Calu3 (cell line): ENCODE results near the gene MKI67. TPM values are rescaled to one million over a fixed set of nuclear protein-coding genes. Genes with fewer than 3 reads are reported as not detected.
A peak's percentile ranks its signal among the peaks of the same experiment; 100 is the strongest.

Source experiments
- BruUV-seq: library from RNA; stranded (reverse); fragments of 400-500 nt; replicated peaks from 2 replicates; lab custom pipeline; 2021; lab: Mats Ljungman, UMichigan
- CTCF ChIA-PET: fragments of 300-600 bp; sonication (Branson Sonifier 250); formaldehyde crosslinking; loops from one replicate; lab custom pipeline; 2022; ENCODE audit warnings: antibody characterized with exemption; lab: Charles Lee
- DNase-seq: peaks from one replicate; pipeline ENCODE4 v3.0.0; 2022
- H3K27ac Mint-ChIP-seq: one replicate; pipeline ENCODE4 v1.8.0; 2022; ENCODE audit warnings: mixed read lengths; ENCODE audit not compliant: unreplicated experiment
- H3K27me3 Mint-ChIP-seq: one replicate; pipeline ENCODE4 v1.8.0; 2022; ENCODE audit warnings: mixed read lengths; ENCODE audit not compliant: unreplicated experiment
- H3K36me3 Mint-ChIP-seq: one replicate; pipeline ENCODE4 v1.8.0; 2022; ENCODE audit warnings: mild to moderate bottlenecking, moderate library complexity, mixed read lengths; ENCODE audit not compliant: insufficient read depth, unreplicated experiment
- H3K4me1 Mint-ChIP-seq: one replicate; pipeline ENCODE4 v1.8.0; 2022; ENCODE audit warnings: mild to moderate bottlenecking, low read depth, mixed read lengths; ENCODE audit not compliant: unreplicated experiment
- H3K4me3 Mint-ChIP-seq: one replicate; pipeline ENCODE4 v1.8.0; 2022; ENCODE audit warnings: mild to moderate bottlenecking, low read depth, moderate library complexity, mixed read lengths; ENCODE audit not compliant: unreplicated experiment
- H3K9me3 Mint-ChIP-seq: one replicate; pipeline ENCODE4 v1.8.0; 2022; ENCODE audit warnings: low read depth, mixed read lengths; ENCODE audit not compliant: unreplicated experiment
- intact Hi-C: fragments of 100-400 bp; cut with micrococcal nuclease; formaldehyde crosslinking; loops from one replicate; pipeline ENCODE4 v1.10.0; 2022; ENCODE audit not compliant: unreplicated experiment
- total RNA-seq: library from RNA; stranded (reverse); gene quantifications from 2 replicates; pipeline ENCODE4 v1.2.3, GENCODE V29; 2022
- TF ChIP-seq, protein P1 (sequence below): fragments of 200-600 bp; IDR thresholded peaks from one replicate; pipeline ENCODE4 v1.8.0; 2022; ENCODE audit warnings: antibody characterized with exemption; ENCODE audit not compliant: unreplicated experiment

MKI67 gene
- total RNA-seq, 1 experiment from 2014 or later, result 87.8 TPM

DNA sequence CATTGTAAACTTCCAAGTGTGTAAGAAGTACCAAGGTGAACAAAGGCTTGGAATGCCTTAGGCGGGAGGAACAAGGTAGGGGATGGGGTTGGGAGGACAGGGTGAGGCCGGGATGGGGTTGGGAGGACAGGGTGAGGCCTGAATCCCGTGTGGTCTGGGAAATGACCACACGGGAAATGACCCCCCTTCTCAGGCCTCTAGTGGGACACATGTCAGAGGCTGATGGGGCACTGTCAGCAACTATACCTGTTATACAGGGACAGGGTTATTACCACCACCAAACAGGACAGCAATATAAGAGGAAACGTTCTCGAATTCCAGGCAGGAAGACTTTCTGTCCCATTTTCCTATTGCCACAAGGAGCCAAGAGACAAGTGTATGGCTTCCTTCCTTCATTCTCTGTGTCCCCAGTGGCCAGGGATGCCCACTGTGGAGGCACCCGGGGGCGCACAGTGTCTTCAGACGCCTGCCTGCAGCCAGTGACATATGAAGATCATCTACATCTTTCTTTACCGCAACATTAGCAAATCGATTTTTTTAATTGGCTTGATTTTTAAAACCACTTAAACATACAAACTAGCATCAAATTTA, 1.3 kb downstream of the MKI67 start:
- Mint-ChIP-seq H3K4me3 (peak overlapping the region; percentile 76), H3K27me3 (no peaks in the 10 kb centered on the region), H3K27ac (peak overlapping the region; percentile 60), H3K36me3 (peaks cover 46% of the 10 kb centered on the region), H3K4me1 (peaks cover 15% of the 10 kb centered on the region), H3K9me3 (no peaks in the 10 kb centered on the region)
- no peak for DNase-seq
- BruUV-seq, result TSS peak; percentile 33
- CTCF ChIA-PET, result no interaction called here
- intact Hi-C loops, result no loop called here
- TF ChIP-seq, protein P1, sequence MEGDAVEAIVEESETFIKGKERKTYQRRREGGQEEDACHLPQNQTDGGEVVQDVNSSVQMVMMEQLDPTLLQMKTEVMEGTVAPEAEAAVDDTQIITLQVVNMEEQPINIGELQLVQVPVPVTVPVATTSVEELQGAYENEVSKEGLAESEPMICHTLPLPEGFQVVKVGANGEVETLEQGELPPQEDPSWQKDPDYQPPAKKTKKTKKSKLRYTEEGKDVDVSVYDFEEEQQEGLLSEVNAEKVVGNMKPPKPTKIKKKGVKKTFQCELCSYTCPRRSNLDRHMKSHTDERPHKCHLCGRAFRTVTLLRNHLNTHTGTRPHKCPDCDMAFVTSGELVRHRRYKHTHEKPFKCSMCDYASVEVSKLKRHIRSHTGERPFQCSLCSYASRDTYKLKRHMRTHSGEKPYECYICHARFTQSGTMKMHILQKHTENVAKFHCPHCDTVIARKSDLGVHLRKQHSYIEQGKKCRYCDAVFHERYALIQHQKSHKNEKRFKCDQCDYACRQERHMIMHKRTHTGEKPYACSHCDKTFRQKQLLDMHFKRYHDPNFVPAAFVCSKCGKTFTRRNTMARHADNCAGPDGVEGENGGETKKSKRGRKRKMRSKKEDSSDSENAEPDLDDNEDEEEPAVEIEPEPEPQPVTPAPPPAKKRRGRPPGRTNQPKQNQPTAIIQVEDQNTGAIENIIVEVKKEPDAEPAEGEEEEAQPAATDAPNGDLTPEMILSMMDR, result no peak

DNA sequence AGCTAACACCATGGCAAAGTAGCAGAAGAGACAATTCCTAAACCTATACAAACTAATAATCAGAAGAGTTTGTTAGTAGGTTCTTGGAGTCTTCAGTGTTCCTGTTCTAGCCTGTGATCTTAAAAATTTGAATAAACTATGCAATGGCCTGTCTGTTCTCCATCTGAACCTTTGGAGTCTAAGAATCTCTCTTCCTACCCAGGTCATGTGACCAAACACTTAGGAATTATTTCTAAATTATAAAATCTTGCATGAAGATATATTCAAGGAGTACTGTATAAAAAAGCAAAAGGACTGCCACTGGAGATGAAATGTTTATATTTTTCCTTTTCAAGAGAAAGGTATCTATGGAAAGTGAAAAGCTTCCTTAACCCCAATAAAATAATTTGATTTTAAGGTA, 2.4 kb downstream of the MKI67 start:
- BruUV-seq, result no TSS peak
- TF ChIP-seq, protein P1, result no peak
- Mint-ChIP-seq H3K4me1 (peaks cover 9% of the 10 kb centered on the region), H3K36me3 (peaks cover 46% of the 10 kb centered on the region), H3K9me3 (no peaks in the 10 kb centered on the region), H3K27ac (no peak overlapping the region), H3K27me3 (no peaks in the 10 kb centered on the region), H3K4me3 (peak overlapping the region; percentile 76)
- intact Hi-C loops, result no loop called here
- CTCF ChIA-PET, result no interaction called here
- no peak for DNase-seq

DNA sequence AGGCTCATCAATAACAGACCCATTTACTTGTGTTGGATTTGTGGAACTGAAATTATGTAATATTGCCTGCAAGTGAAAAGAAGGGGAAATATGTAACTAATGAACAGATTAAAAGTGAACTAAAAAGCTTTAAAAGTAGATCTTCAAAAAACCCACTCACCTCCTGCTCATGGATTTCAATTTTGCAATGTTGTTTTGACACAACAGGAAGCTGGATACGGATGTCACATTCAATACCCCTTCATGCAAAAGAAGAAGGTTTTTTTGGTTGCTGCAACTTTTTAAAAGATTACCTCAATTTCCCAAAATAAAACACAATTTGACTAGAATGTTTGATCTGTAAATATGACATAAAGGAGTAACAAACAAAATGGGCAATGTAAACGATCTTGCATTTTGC, 3.3 kb downstream of the MKI67 start:
- H3K27ac Mint-ChIP-seq, result no peak overlapping the region
- CTCF ChIA-PET, result no interaction called here
- H3K27me3 Mint-ChIP-seq, result no peaks in the 10 kb centered on the region
- intact Hi-C loops, result no loop called here
- DNase-seq, result no peak
- H3K9me3 Mint-ChIP-seq, result no peaks in the 10 kb centered on the region
- TF ChIP-seq, protein P1, result no peak
- H3K4me3 Mint-ChIP-seq, result peak overlapping the region; percentile 76
- H3K36me3 Mint-ChIP-seq, result peaks cover 46% of the 10 kb centered on the region
- H3K4me1 Mint-ChIP-seq, result peaks cover 9% of the 10 kb centered on the region
- no TSS peak for BruUV-seq

DNA sequence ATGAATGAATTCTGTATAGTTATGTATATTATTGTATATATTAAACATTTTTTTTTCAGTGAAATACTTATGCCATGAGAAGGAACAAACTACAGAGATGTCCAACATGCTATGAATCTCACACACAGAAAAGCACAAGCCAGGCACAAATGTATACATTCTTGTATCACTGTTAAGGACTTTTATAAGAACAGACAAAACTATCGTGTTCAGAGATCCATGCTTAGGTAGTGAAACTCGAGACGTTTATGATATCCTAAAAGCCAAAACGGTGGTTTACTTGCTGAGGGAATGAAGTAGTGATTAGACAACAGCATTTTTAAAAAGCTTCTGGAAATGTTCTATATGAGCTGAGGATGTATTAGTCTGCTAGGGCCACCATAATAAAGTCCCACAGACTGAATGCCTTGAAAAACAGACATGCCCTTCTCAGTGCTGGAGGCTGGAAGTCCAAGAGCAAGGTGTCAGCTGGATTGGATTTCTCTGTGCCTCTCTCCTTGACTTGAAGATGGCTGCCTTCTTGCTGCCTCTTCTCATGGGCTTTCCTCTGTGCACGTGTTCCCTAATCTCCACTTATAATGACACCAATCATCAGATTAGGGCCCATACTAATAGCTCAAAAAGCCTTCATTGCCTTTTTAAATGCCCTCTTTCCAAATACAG, 4.3 kb downstream of the MKI67 start:
- Mint-ChIP-seq H3K36me3 (peaks cover 41% of the 10 kb centered on the region), H3K27me3 (no peaks in the 10 kb centered on the region), H3K4me3 (no peak overlapping the region), H3K4me1 (peaks cover 9% of the 10 kb centered on the region), H3K27ac (no peak overlapping the region), H3K9me3 (no peaks in the 10 kb centered on the region)
- intact Hi-C loops, result no loop called here
- no TSS peak for BruUV-seq
- CTCF ChIA-PET, result interaction anchor here (0.8 kb wide), 1 partner anchor 240 kb away, joined by 3 read pairs; no protein-coding TSS in a partner anchor
- TF ChIP-seq, protein P1, result no peak
- DNase-seq, result no peak
